GM18505 (cell line): ENCODE results near the gene NSUN7.

ENCODE experiments used
- ATAC-seq: cut with Tn5 transposase; IDR thresholded peaks from one replicate; pipeline ENCODE4 v1.9.1; 2021; ENCODE audit not compliant: unreplicated experiment
- POLR2A ChIP-seq: IDR thresholded peaks from 4 replicates; pipeline ENCODE4 v1.6.1; 2011; ENCODE audit warnings: borderline replicate concordance; ENCODE audit not compliant: insufficient read depth, insufficient read length; ENCODE audit errors: extremely low read depth

The NSUN7 gene

GRCh38 chr4:40750461-40751258 lies 905 bp downstream of the NSUN7 start:
- no peak for ATAC-seq
- TF ChIP-seq POLR2A = no peak

- no peak for TF ChIP-seq POLR2A
- ATAC-seq = no peak
These were observed 5.9 kb downstream of the NSUN7 start for GRCh38 chr4:40755616-40756015.

- peak; percentile 100 for ATAC-seq
These were observed 13.5 kb downstream of the NSUN7 start for GRCh38 chr4:40763228-40763716.

GRCh38 chr4:40769266-40769665 lies 19.5 kb downstream of the NSUN7 start:
- no peak for ATAC-seq
- TF ChIP-seq POLR2A = no peak

More at GRCh38 chr4:40763228-40763716, 13.5 kb downstream of the NSUN7 start:
- no peak for TF ChIP-seq POLR2A

- TF ChIP-seq POLR2A = no peak
- no peak for ATAC-seq
These were observed 28.3 kb downstream of the NSUN7 start for GRCh38 chr4:40778090-40778489.

GRCh38 chr4:40782876-40783275 lies 33.1 kb downstream of the NSUN7 start:
- no peak for TF ChIP-seq POLR2A
- ATAC-seq = no peak

GRCh38 chr4:40785727-40786126 lies 36.0 kb downstream of the NSUN7 start:
- no peak for TF ChIP-seq POLR2A
- no peak for ATAC-seq

GRCh38 chr4:40788331-40788730 lies 38.6 kb downstream of the NSUN7 start:
- no peak for ATAC-seq
- TF ChIP-seq POLR2A = no peak

- no peak for TF ChIP-seq POLR2A
- no peak for ATAC-seq
These were observed 39.3 kb downstream of the NSUN7 start for GRCh38 chr4:40789031-40789430.

GRCh38 chr4:40789771-40790170 lies 40.0 kb downstream of the NSUN7 start:
- TF ChIP-seq POLR2A = no peak
- ATAC-seq = no peak

GRCh38 chr4:40800064-40800463 lies 50.3 kb downstream of the NSUN7 start:
- peak; percentile 81 for ATAC-seq
- TF ChIP-seq POLR2A = no peak

GRCh38 chr4:40804598-40804997 lies 54.8 kb downstream of the NSUN7 start:
- no peak for TF ChIP-seq POLR2A
- no peak for ATAC-seq

- no peak for TF ChIP-seq POLR2A
- ATAC-seq = no peak
These were observed 59.2 kb downstream of the NSUN7 start for GRCh38 chr4:40808926-40809457.

GRCh38 chr4:40811956-40812355 lies 62.2 kb downstream of the NSUN7 start:
- ATAC-seq = no peak

More at GRCh38 chr4:40811956-40812355, 62.2 kb downstream of the NSUN7 start:
- no peak for TF ChIP-seq POLR2A
